ENCODE data around the gene PLCL1.

DNA sequence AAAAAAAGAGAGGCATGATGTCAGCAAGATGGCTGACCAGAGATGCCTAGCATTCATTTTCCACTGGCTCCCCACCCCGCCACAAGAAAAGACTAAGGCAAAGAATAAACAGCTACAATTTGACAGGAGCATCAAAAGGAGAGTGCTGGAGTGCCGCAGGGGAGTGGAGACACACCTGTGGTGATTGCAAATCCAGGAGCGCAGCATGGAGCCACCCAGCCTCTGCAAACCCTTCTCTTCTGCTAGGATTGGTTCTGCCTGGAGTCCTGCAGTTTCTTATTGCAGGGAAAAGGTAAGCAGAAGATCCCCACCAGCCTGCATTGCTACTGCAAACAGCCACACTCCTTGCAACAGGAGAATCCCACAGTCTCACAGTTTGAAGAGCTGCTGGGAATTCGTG, 45.4 kb upstream of the PLCL1 start:
- TF ChIP-seq, protein P1, sequence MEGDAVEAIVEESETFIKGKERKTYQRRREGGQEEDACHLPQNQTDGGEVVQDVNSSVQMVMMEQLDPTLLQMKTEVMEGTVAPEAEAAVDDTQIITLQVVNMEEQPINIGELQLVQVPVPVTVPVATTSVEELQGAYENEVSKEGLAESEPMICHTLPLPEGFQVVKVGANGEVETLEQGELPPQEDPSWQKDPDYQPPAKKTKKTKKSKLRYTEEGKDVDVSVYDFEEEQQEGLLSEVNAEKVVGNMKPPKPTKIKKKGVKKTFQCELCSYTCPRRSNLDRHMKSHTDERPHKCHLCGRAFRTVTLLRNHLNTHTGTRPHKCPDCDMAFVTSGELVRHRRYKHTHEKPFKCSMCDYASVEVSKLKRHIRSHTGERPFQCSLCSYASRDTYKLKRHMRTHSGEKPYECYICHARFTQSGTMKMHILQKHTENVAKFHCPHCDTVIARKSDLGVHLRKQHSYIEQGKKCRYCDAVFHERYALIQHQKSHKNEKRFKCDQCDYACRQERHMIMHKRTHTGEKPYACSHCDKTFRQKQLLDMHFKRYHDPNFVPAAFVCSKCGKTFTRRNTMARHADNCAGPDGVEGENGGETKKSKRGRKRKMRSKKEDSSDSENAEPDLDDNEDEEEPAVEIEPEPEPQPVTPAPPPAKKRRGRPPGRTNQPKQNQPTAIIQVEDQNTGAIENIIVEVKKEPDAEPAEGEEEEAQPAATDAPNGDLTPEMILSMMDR (IDR thresholded peaks at IDR 0.05): no peak
- no peak for TF ChIP-seq POLR2A (IDR thresholded peaks at IDR 0.05)

Data from prostate gland (tissue), 2 donors.